H1 (cell line): ENCODE data around the gene CUTA. TPM values are rescaled to one million over a fixed set of nuclear protein-coding genes. Genes with fewer than 3 reads are reported as not detected.

Experiments
- BACH1 ChIP-seq: IDR thresholded peaks from 2 replicates; pipeline ENCODE4 v1.6.1; 2012; ENCODE audit warnings: low read length, improper control_type of control experiment
- CBX8 ChIP-seq: fragments of 300-800, 300-1000 bp; sonication (generic); IDR thresholded peaks from 2 replicates; pipeline ENCODE4 v1.7.1; 2016; ENCODE audit warnings: low read depth, low read length, borderline replicate concordance
- CHD7 ChIP-seq: fragments of 300-600 bp; sonication (generic); IDR thresholded peaks from 2 replicates; pipeline ENCODE4 v1.7.1; 2012; ENCODE audit warnings: low read length, moderate library complexity, mild to moderate bottlenecking, inconsistent platforms; ENCODE audit not compliant: insufficient replicate concordance
- FOSL1 ChIP-seq: IDR thresholded peaks from 2 replicates; pipeline ENCODE4 v1.6.1; 2011; ENCODE audit warnings: mild to moderate bottlenecking, low read depth, low read length, moderate library complexity; ENCODE audit not compliant: insufficient read depth
- GABPA ChIP-seq: IDR thresholded peaks from 2 replicates; pipeline ENCODE4 v1.6.1; 2011; ENCODE audit warnings: mild to moderate bottlenecking, low read length, moderate library complexity, borderline replicate concordance; ENCODE audit not compliant: insufficient read depth
- HDAC6 ChIP-seq: IDR thresholded peaks from one replicate; pipeline ENCODE4 v1.7.1; 2012; ENCODE audit warnings: low read depth, mild to moderate bottlenecking, inconsistent platforms, low read length, moderate library complexity
- POLR2AphosphoS5 ChIP-seq: IDR thresholded peaks from 2 replicates; pipeline ENCODE4 v1.6.1; 2011; ENCODE audit warnings: low read depth, low read length
- POU5F1 ChIP-seq: IDR thresholded peaks from 2 replicates; pipeline ENCODE4 v1.6.1; 2011; ENCODE audit warnings: low read depth, mild to moderate bottlenecking, low read length, moderate library complexity
- SP4 ChIP-seq: IDR thresholded peaks from 2 replicates; pipeline ENCODE4 v1.6.1; 2012; ENCODE audit warnings: low read length, inconsistent platforms
- TEAD4 ChIP-seq: IDR thresholded peaks from 2 replicates; pipeline ENCODE4 v1.6.1; 2012; ENCODE audit warnings: low read depth, low read length, inconsistent platforms, mixed read lengths
- YY1 ChIP-seq: IDR thresholded peaks from 2 replicates; pipeline ENCODE4 v1.6.1; 2011; ENCODE audit warnings: low read depth, mild to moderate bottlenecking, low read length
- ZNF274 ChIP-seq: IDR thresholded peaks from 2 replicates; pipeline ENCODE4 v1.7.0; 2012; ENCODE audit warnings: low read length, borderline replicate concordance; ENCODE audit errors: extremely low read depth
- polyA plus RNA-seq, 7 experiments: library from polyadenylated mRNA; depleted of rRNA in 3 of 7; stranded (reverse) in 5 of 7; unstranded in 2 of 7; fragments of >200 nt in 5 of 7; fragments of 200-250 nt in 2 of 7; gene quantifications; 1 replicate in 5 of 7; 2 replicates in 1 of 7; 4 replicates in 1 of 7; pipeline versions ENCODE4 v1.2.1 to v1.2.3, GENCODE V29; 2011 to 2013; ENCODE audit warnings: missing spikeins in 2 of 7, mixed read lengths in 2 of 7
- total RNA-seq: library from RNA; stranded (reverse); fragmentation: NEBNext Ultra II Directional; extraction: Animal tissue kit (Norgen Biotek cat#: 25700); gene quantifications from 2 replicates; pipeline ENCODE4 v1.2.1, GENCODE V29; 2021

The CUTA gene
- total and polyA plus RNA-seq, 2 of the 8 experiments (the other 6 are each of a cell fraction or from before 2014, with no cell fraction given), result 297 to 460 TPM

- TF ChIP-seq CHD7 (no peak), HDAC6 (no peak), SP4 (0 out of 2 replicates have a peak, but pooled peaks have one; percentile 25), POLR2AphosphoS5 (peak; percentile 62), TEAD4 (peak; percentile 53; the same call in 1 of the 2 replicates), GABPA (no peak), YY1 (no peak), ZNF274 (no peak), BACH1 (no peak), FOSL1 (no peak), POU5F1 (no peak), CBX8 (no peak)
Measured at GRCh38 chr6:33433544-33434191, 15.8 kb upstream of the CUTA start (continued).
